Measurements from ENCODE around the gene ADARB1. TPM values are rescaled to one million over a fixed set of nuclear protein-coding genes. Genes with fewer than 3 reads are reported as not detected.

Gene ADARB1
- total and polyA plus RNA-seq, 9 donors = 6.0 to 23.7 (median 16.3) TPM

DNA sequence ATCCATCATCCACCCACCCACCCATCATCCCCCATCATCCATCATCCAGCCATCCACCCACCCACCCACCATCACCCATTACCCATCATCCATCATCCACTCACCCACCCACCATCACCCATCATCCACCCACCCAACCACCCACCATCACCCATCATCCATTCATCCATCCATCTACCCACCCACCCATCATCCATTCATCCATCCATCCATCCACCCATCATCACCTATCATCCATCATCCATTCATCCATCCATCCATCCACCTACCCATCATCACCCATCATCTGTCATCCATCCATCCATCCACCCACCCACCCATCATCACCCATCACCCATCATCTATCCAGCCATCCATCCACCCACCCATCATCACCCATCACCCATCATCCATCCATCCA, 81.5 kb downstream of the ADARB1 start:
- Histone ChIP-seq H3K4me1 (ENCODE audit: insufficient read depth) (no peaks in the 10 kb centered on the region), H3K9me3 (no peaks in the 10 kb centered on the region), H3K36me3 (no peaks in the 10 kb centered on the region), H3K4me3 (no peak overlapping the region), H3K27me3 (no peaks in the 10 kb centered on the region), H3K27ac (no peak overlapping the region)
- intact Hi-C loops (cut with DNase I) = loop anchor here in 1 of 4 donors (10.0 kb wide), 1 partner anchor 289 kb away; no protein-coding TSS in a partner anchor
- TF ChIP-seq, protein P1, sequence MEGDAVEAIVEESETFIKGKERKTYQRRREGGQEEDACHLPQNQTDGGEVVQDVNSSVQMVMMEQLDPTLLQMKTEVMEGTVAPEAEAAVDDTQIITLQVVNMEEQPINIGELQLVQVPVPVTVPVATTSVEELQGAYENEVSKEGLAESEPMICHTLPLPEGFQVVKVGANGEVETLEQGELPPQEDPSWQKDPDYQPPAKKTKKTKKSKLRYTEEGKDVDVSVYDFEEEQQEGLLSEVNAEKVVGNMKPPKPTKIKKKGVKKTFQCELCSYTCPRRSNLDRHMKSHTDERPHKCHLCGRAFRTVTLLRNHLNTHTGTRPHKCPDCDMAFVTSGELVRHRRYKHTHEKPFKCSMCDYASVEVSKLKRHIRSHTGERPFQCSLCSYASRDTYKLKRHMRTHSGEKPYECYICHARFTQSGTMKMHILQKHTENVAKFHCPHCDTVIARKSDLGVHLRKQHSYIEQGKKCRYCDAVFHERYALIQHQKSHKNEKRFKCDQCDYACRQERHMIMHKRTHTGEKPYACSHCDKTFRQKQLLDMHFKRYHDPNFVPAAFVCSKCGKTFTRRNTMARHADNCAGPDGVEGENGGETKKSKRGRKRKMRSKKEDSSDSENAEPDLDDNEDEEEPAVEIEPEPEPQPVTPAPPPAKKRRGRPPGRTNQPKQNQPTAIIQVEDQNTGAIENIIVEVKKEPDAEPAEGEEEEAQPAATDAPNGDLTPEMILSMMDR (IDR thresholded peaks at IDR 0.05) = no peak
- TF ChIP-seq EP300 (IDR thresholded peaks at IDR 0.05) = no peak
- TF ChIP-seq POLR2A (IDR thresholded peaks at IDR 0.05) = no peak
- DNase-seq = no peak

DNA sequence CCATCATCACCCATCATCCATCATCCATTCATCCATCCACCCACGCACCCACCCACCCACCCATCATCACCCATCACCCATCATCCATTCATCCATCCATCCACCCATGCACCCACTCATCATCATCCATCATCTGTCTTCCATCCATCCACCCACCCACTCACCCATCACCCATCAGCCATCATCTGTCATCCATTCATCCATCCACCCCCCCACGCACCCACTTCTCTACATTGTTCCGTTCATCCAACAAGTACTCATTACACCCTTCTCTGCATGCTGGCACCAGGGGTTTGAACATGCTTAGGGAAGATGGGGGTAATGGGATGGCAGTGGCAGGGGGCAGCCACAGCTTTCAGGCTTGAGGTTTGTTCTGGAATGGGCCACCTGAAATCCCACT, 82.1 kb downstream of the ADARB1 start:
- DNase-seq = no peak
- Histone ChIP-seq H3K4me1 (ENCODE audit: insufficient read depth) (no peaks in the 10 kb centered on the region), H3K9me3 (no peaks in the 10 kb centered on the region), H3K36me3 (no peaks in the 10 kb centered on the region), H3K4me3 (no peak overlapping the region), H3K27me3 (no peaks in the 10 kb centered on the region), H3K27ac (no peak overlapping the region)
- 96 to 99% (median 97%) methylated on average over 3 of the region's 3 CpGs for WGBS, 3 donors
- no peak for TF ChIP-seq EP300 (IDR thresholded peaks at IDR 0.05)
- TF ChIP-seq POLR2A (IDR thresholded peaks at IDR 0.05) = no peak
- TF ChIP-seq, protein P1 (IDR thresholded peaks at IDR 0.05) = no peak
- intact Hi-C loops (cut with DNase I) = loop anchor here in 1 of 4 donors (10.0 kb wide), 1 partner anchor 288 kb away; no protein-coding TSS in a partner anchor

DNA sequence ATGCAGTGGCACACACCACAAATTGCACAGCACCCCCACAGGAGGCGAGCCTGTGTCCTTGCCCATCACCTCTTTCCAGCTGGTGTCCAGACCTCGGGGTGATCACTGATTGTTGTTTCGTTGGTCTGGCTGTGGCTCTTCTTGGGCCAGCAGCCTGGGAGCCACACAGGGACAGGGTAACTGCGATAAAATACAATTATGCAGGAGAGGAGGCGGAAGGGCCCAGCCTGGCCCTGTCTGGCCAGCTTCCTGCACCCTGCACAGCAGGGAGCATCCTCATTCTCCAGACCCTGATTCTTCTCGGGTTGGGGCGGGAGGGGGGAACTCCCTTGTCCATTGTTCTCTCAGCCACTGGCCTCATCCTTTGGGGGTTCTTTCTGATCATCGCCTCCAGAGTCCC, 83.6 kb downstream of the ADARB1 start:
- WGBS, 3 donors = 86 to 93% (median 91%) methylated on average over 8 of the region's 8 CpGs
- Histone ChIP-seq H3K27me3 (no peaks in the 10 kb centered on the region), H3K4me1 (ENCODE audit: insufficient read depth) (no peaks in the 10 kb centered on the region), H3K27ac (no peak overlapping the region), H3K36me3 (no peaks in the 10 kb centered on the region), H3K9me3 (no peaks in the 10 kb centered on the region), H3K4me3 (no peak overlapping the region)
- TF ChIP-seq, protein P1 (IDR thresholded peaks at IDR 0.05) = no peak
- TF ChIP-seq EP300 (IDR thresholded peaks at IDR 0.05) (no peak), POLR2A (IDR thresholded peaks at IDR 0.05) (no peak)
- intact Hi-C loops (cut with DNase I) = loop anchor here in 1 of 4 donors (10.0 kb wide), 1 partner anchor 287 kb away; no protein-coding TSS in a partner anchor
- no peak for DNase-seq

DNA sequence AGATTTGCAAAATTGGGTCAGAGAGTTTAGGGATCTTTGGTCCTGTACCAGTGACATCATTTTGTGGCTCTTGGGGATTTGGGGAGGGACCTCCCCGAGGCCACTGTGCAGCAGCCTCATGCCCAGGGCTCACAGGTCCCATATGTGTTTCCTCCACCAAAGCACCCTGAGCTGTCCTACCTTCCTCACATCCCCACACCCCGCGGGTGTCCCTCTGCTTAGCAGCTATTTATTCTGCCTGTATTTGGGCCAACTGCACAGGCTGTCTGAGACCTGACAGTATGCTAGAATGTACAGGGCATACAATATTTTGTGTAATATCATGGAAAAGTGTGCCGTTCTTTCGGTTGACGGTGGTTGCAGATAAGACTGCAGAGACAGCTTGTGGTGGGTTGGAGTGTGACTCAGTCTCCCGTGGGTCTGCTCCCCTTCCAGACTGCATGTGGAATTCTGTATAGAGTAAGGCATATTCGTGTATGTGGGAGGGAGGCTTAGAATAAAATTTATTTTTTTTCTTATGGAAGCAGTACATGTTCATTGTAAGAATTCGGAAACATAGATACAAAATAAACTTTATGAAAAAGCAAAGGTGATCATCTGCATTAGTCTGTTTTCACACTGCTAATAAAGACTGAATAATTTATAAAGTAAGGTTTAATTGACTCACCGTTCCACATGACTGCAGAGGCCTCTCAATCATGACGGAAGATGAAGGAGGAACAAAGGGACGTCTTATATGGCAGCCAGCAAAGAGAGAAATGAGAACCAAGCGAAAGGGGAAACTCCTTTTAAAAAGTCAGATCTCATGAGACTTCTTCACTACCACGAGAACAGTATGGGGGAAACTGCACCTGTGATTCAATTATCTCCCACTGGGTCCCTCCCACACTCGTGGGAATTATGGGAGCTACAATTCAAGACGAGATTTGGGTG, 84.4 kb downstream of the ADARB1 start:
- Histone ChIP-seq H3K4me1 (ENCODE audit: insufficient read depth) (no peaks in the 10 kb centered on the region), H3K27me3 (no peaks in the 10 kb centered on the region), H3K27ac (no peak overlapping the region), H3K36me3 (no peaks in the 10 kb centered on the region), H3K4me3 (no peak overlapping the region), H3K9me3 (no peaks in the 10 kb centered on the region)
- WGBS, 3 donors = 82 to 84% (median 83%) methylated on average over 16 of the region's 16 CpGs
- no peak for TF ChIP-seq EP300 (IDR thresholded peaks at IDR 0.05)
- TF ChIP-seq POLR2A (IDR thresholded peaks at IDR 0.05) = no peak
- TF ChIP-seq, protein P1 (IDR thresholded peaks at IDR 0.05) = no peak
- DNase-seq = no peak
- intact Hi-C loops (cut with DNase I) = loop anchor here in 1 of 4 donors (10.0 kb wide), 1 partner anchor 286 kb away; no protein-coding TSS in a partner anchor

Data from ovary (tissue), 9 donors.